HG02885 (cell line): ENCODE measurements around the gene DHRS11.
A peak's percentile ranks its signal among the peaks of the same experiment; 100 is the strongest.

ENCODE experiments used
- ATAC-seq: cut with Tn5 transposase; IDR thresholded peaks from one replicate; pipeline ENCODE4 v1.9.1; 2021; ENCODE audit warnings: mild to moderate bottlenecking; ENCODE audit not compliant: unreplicated experiment, poor library complexity

The DHRS11 gene

GRCh38 chr17:36591434-36592315 lies at the start of gene DHRS11:
TSS of gene DHRS11 (plus strand) at chr17:36591879. CDS start at chr17:36592010, 131 bp downstream.
- peak; percentile 94 for ATAC-seq

- no peak for ATAC-seq
Observed at GRCh38 chr17:36542755-36543154, 48.9 kb upstream of the DHRS11 start.

- ATAC-seq: peak; percentile 7
Observed at GRCh38 chr17:36544044-36544306, 47.7 kb upstream of the DHRS11 start.

GRCh38 chr17:36544307-36545076 lies 47.2 kb upstream of the DHRS11 start, which contains the start of gene GGNBP2:
TSS of gene GGNBP2 (plus strand) at chr17:36544919. CDS start at chr17:36545725, 806 bp downstream.
- peak; percentile 62 for ATAC-seq

- peak; percentile 45 for ATAC-seq
Observed at GRCh38 chr17:36545077-36545464, 46.6 kb upstream of the DHRS11 start.

GRCh38 chr17:36545465-36546417 lies 45.9 kb upstream of the DHRS11 start:
- peak; percentile 74 for ATAC-seq

GRCh38 chr17:36546418-36547093 lies 45.1 kb upstream of the DHRS11 start:
- ATAC-seq: no peak

GRCh38 chr17:36547776-36548175 lies 43.9 kb upstream of the DHRS11 start:
- no peak for ATAC-seq

GRCh38 chr17:36550491-36551417 lies 40.9 kb upstream of the DHRS11 start:
- no peak for ATAC-seq

GRCh38 chr17:36553459-36553858 lies 38.2 kb upstream of the DHRS11 start:
- ATAC-seq: no peak

GRCh38 chr17:36566081-36566480 lies 25.6 kb upstream of the DHRS11 start:
- ATAC-seq: no peak

- ATAC-seq: no peak
Observed at GRCh38 chr17:36575028-36575427, 16.7 kb upstream of the DHRS11 start.

- no peak for ATAC-seq
Observed at GRCh38 chr17:36576793-36577192, 14.9 kb upstream of the DHRS11 start.

- ATAC-seq: no peak
Observed at GRCh38 chr17:36578671-36579070, 13.0 kb upstream of the DHRS11 start.

- ATAC-seq: no peak
Observed at GRCh38 chr17:36583787-36584186, 7.9 kb upstream of the DHRS11 start.

GRCh38 chr17:36586138-36586537 lies 5.5 kb upstream of the DHRS11 start:
- ATAC-seq: no peak

GRCh38 chr17:36590082-36590481 lies 1.6 kb upstream of the DHRS11 start:
- no peak for ATAC-seq

- ATAC-seq: no peak
Observed at GRCh38 chr17:36592316-36592715, 637 bp downstream of the DHRS11 start.
